ENCODE results near the gene MAML3.

The MAML3 gene

DNA sequence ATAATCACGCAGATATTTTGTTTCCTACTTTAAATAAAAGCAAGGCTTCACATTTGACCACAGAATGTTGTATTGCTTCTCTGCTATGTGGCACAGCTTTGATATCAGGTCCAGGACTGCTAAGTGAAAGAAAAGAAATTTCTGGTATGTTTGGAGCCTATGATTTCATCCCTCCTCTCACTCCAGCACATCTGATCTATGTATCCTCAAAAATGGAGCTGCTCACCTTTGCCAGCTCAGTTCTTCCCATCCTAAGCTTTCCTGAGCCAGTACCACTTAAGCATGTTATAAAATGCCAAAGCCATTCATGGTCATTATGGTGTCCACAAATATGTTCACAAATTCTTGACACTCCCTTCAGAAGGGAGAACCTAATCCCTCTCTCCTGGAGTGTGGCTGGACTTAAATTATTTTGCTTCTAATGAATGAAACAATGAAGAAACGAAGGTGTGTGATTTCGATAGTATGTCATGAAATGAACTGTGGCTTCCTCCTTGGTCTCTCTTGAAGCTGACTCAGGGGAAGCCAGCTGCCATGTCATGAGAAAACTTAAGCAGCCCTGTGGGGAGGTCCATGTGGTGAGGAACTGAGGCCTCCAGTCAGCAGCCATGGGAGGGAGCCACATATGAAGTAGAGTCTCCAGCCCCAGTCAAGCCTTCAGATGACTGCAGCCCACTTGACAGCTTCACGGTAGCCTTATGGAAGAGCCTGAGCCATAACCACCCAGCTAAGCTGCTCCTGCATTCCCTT lies 280.7 kb downstream of the MAML3 start:
- H3K4me2 ChIP-seq (ENCODE audit: low read length), result no peak overlapping the region
- TF ChIP-seq EZH2phosphoT487 (IDR thresholded peaks at IDR 0.05; ENCODE audit: borderline replicate concordance, low read length), result no peak
- TF ChIP-seq, protein P1, sequence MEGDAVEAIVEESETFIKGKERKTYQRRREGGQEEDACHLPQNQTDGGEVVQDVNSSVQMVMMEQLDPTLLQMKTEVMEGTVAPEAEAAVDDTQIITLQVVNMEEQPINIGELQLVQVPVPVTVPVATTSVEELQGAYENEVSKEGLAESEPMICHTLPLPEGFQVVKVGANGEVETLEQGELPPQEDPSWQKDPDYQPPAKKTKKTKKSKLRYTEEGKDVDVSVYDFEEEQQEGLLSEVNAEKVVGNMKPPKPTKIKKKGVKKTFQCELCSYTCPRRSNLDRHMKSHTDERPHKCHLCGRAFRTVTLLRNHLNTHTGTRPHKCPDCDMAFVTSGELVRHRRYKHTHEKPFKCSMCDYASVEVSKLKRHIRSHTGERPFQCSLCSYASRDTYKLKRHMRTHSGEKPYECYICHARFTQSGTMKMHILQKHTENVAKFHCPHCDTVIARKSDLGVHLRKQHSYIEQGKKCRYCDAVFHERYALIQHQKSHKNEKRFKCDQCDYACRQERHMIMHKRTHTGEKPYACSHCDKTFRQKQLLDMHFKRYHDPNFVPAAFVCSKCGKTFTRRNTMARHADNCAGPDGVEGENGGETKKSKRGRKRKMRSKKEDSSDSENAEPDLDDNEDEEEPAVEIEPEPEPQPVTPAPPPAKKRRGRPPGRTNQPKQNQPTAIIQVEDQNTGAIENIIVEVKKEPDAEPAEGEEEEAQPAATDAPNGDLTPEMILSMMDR (IDR thresholded peaks at IDR 0.05; ENCODE audit: low read depth, low read length, poor library complexity, severe bottlenecking), result no peak
- no peaks in the 10 kb centered on the region for H3F3A ChIP-seq (ENCODE audit: control insufficient read depth, insufficient read depth)
- no peak overlapping the region for H3K4me3 ChIP-seq (ENCODE audit: low read length)
- peaks cover 6% of the 10 kb centered on the region; the same call in 1 of the 2 replicates for H3K4me1 ChIP-seq (ENCODE audit: control insufficient read depth, low read length)
- H3K9me2 ChIP-seq (replicated peaks; ENCODE audit: control insufficient read depth, low read length), result no peaks in the 10 kb centered on the region
- no peaks in the 10 kb centered on the region for H4K20me1 ChIP-seq (ENCODE audit: control insufficient read depth, insufficient read depth, low read depth, low read length)
- H3K79me2 ChIP-seq (ENCODE audit: control insufficient read depth, low read length), result no peaks in the 10 kb centered on the region
- H3K27ac ChIP-seq (ENCODE audit: low read depth, low read length), result no peak overlapping the region
- no peaks in the 10 kb centered on the region for H3K9me3 ChIP-seq (ENCODE audit: control insufficient read depth, insufficient read depth, low read length)
- no peaks in the 10 kb centered on the region for H3K27me3 ChIP-seq (ENCODE audit: control insufficient read depth, low read length)
- no peaks in the 10 kb centered on the region for H3K36me3 ChIP-seq (ENCODE audit: control insufficient read depth, low read length)

DNA sequence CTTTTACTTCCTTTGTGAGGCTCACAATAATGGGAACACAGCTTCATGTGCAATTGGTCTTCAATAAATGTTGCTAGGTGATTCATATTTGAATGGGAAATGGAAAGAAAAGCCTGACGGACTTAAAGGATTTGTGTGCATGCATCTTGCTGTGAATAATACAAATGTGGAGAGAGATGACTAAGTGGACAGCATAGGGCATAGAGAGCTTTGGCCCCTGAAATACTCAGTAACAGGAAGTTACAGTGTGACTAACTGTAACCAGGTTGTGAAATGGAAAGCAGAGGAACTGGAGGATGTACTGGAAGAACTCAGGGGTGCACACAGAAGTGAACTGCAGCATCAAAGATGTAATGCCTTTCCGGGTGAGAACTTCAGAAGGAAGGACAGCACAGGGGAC lies 281.7 kb downstream of the MAML3 start:
- Histone ChIP-seq H3K9me3 (ENCODE audit: control insufficient read depth, insufficient read depth, low read length) (no peaks in the 10 kb centered on the region), H3K27me3 (ENCODE audit: control insufficient read depth, low read length) (no peaks in the 10 kb centered on the region), H3F3A (ENCODE audit: control insufficient read depth, insufficient read depth) (no peaks in the 10 kb centered on the region), H3K4me2 (ENCODE audit: low read length) (no peak overlapping the region), H3K9me2 (replicated peaks; ENCODE audit: control insufficient read depth, low read length) (no peaks in the 10 kb centered on the region), H3K4me1 (ENCODE audit: control insufficient read depth, low read length) (peaks cover 6% of the 10 kb centered on the region; the same call in 1 of the 2 replicates), H4K20me1 (ENCODE audit: control insufficient read depth, insufficient read depth, low read depth, low read length) (no peaks in the 10 kb centered on the region), H3K4me3 (ENCODE audit: low read length) (no peak overlapping the region), H3K79me2 (ENCODE audit: control insufficient read depth, low read length) (no peaks in the 10 kb centered on the region), H3K36me3 (ENCODE audit: control insufficient read depth, low read length) (no peaks in the 10 kb centered on the region), H3K27ac (ENCODE audit: low read depth, low read length) (no peak overlapping the region)
- TF ChIP-seq EZH2phosphoT487 (IDR thresholded peaks at IDR 0.05; ENCODE audit: borderline replicate concordance, low read length), result no peak
- TF ChIP-seq, protein P1 (IDR thresholded peaks at IDR 0.05; ENCODE audit: low read depth, low read length, poor library complexity, severe bottlenecking), result no peak

DNA sequence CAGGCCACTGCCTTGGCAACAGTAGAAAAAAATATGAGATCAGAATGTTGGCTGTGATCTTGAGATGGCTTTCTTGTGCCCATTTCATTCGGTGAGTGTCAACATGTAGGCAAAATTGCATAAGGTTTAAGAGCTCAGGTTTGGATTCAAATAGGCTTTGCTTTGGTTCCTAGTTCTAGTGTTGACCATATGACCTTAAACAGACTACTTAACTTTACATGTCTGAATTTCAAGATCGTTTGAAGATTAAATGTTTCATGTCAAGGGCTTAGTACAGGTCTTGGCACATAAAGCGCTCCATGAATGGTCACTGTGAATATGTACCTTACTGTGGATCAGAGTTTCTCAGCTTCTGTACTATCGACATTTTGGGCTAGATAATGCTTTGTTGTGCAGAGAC lies 284.2 kb downstream of the MAML3 start:
- Histone ChIP-seq H3K27me3 (ENCODE audit: control insufficient read depth, low read length) (no peaks in the 10 kb centered on the region), H3K27ac (ENCODE audit: low read depth, low read length) (no peak overlapping the region), H3F3A (ENCODE audit: control insufficient read depth, insufficient read depth) (no peaks in the 10 kb centered on the region), H3K4me2 (ENCODE audit: low read length) (no peak overlapping the region), H3K79me2 (ENCODE audit: control insufficient read depth, low read length) (no peaks in the 10 kb centered on the region), H3K4me1 (ENCODE audit: control insufficient read depth, low read length) (peaks cover 6% of the 10 kb centered on the region; the same call in 1 of the 2 replicates), H3K9me3 (ENCODE audit: control insufficient read depth, insufficient read depth, low read length) (no peaks in the 10 kb centered on the region), H3K4me3 (ENCODE audit: low read length) (no peak overlapping the region), H3K36me3 (ENCODE audit: control insufficient read depth, low read length) (no peaks in the 10 kb centered on the region), H4K20me1 (ENCODE audit: control insufficient read depth, insufficient read depth, low read depth, low read length) (no peaks in the 10 kb centered on the region), H3K9me2 (replicated peaks; ENCODE audit: control insufficient read depth, low read length) (no peaks in the 10 kb centered on the region)
- TF ChIP-seq, protein P1 (IDR thresholded peaks at IDR 0.05; ENCODE audit: low read depth, low read length, poor library complexity, severe bottlenecking), result no peak
- no peak for TF ChIP-seq EZH2phosphoT487 (IDR thresholded peaks at IDR 0.05; ENCODE audit: borderline replicate concordance, low read length)

All from DOHH2 (cell line).